Suprapubic skin (tissue), 3 donors: ENCODE data around the gene MARF1.

Experiments
- CTCF ChIP-seq, 2 donors: fragments of 200-600 bp in 1 of 2; fragments of 450-650 bp in 1 of 2; sonication (generic) in 1 of 2; IDR thresholded peaks; one replicate each; pipeline ENCODE4 v1.5.1; 2016 to 2019; ENCODE audit warnings: antibody characterized with exemption in 2 of 2, mild to moderate bottlenecking in 1 of 2, moderate library complexity in 1 of 2
- EP300 ChIP-seq: sonication (generic); formaldehyde crosslinking; IDR thresholded peaks from one replicate; pipeline ENCODE4 v1.6.1; 2017; ENCODE audit warnings: antibody characterized with exemption

GRCh38 chr16:15567823-15568222 lies 75.1 kb downstream of the MARF1 start:
- TF ChIP-seq CTCF (IDR thresholded peaks at IDR 0.05) (no peak), EP300 (no peak)
